Ishikawa (cell line): ENCODE measurements around the gene PDE2A.

ENCODE experiments used
- CEBPB ChIP-seq: IDR thresholded peaks from 2 replicates; pipeline ENCODE4 v1.6.1; 2012
- EGR1 ChIP-seq: IDR thresholded peaks from 2 replicates; pipeline ENCODE4 v1.6.1; 2012
- EP300 ChIP-seq: IDR thresholded peaks from 2 replicates; pipeline ENCODE4 v1.6.1; 2012; ENCODE audit warnings: borderline replicate concordance
- FOXM1 ChIP-seq: IDR thresholded peaks from 2 replicates; pipeline ENCODE4 v1.6.1; 2012; ENCODE audit warnings: low read depth, borderline replicate concordance
- MAX ChIP-seq: IDR thresholded peaks from 2 replicates; pipeline ENCODE4 v1.6.1; 2012
- NFIC ChIP-seq: IDR thresholded peaks from 2 replicates; pipeline ENCODE4 v1.6.1; 2012
- RAD21 ChIP-seq: IDR thresholded peaks from 2 replicates; pipeline ENCODE4 v1.6.1; 2012; ENCODE audit warnings: low read depth
- REST ChIP-seq: IDR thresholded peaks from 2 replicates; pipeline ENCODE4 v1.6.1; 2012; ENCODE audit warnings: low read depth, mild to moderate bottlenecking
- TEAD4 ChIP-seq: IDR thresholded peaks from 2 replicates; pipeline ENCODE4 v1.6.1; 2012
- YY1 ChIP-seq: IDR thresholded peaks from 2 replicates; pipeline ENCODE4 v1.6.1; 2012; ENCODE audit warnings: low read depth

- no peak for TF ChIP-seq MAX
- no peak for TF ChIP-seq YY1
- no peak for TF ChIP-seq EP300
- no peak for TF ChIP-seq FOXM1
- no peak for TF ChIP-seq RAD21
- no peak for TF ChIP-seq REST
- TF ChIP-seq CEBPB, result no peak
- TF ChIP-seq TEAD4, result no peak
- no peak for TF ChIP-seq NFIC
- no peak for TF ChIP-seq EGR1
These were observed 125.8 kb downstream of the PDE2A start for GRCh38 chr11:72548463-72548862.
